Neural cell (in vitro differentiated cells): ENCODE results near the gene RNF212.

Experiments used
- MXI1 ChIP-seq: fragments of 450-650 bp; conservative IDR thresholded peaks from 2 replicates; pipeline ENCODE4 v1.6.1; 2014; ENCODE audit warnings: antibody characterized with exemption, mild to moderate bottlenecking; ENCODE audit not compliant: poor library complexity, severe bottlenecking
- POLR2AphosphoS5 ChIP-seq: IDR thresholded peaks from 2 replicates; pipeline ENCODE4 v1.6.1; 2012
- REST ChIP-seq: IDR thresholded peaks from 2 replicates; pipeline ENCODE4 v1.6.1; 2012; ENCODE audit warnings: borderline replicate concordance
- TF ChIP-seq, protein P1 (sequence below): fragments of 450-650 bp; IDR thresholded peaks from 2 replicates; pipeline ENCODE4 v1.5.1; 2014; ENCODE audit warnings: antibody characterized with exemption, mild to moderate bottlenecking, moderate library complexity; ENCODE audit not compliant: poor library complexity, severe bottlenecking

GRCh38 chr4:1043162-1043561 is 70.2 kb downstream of the RNF212 start:
- TF ChIP-seq, protein P1, sequence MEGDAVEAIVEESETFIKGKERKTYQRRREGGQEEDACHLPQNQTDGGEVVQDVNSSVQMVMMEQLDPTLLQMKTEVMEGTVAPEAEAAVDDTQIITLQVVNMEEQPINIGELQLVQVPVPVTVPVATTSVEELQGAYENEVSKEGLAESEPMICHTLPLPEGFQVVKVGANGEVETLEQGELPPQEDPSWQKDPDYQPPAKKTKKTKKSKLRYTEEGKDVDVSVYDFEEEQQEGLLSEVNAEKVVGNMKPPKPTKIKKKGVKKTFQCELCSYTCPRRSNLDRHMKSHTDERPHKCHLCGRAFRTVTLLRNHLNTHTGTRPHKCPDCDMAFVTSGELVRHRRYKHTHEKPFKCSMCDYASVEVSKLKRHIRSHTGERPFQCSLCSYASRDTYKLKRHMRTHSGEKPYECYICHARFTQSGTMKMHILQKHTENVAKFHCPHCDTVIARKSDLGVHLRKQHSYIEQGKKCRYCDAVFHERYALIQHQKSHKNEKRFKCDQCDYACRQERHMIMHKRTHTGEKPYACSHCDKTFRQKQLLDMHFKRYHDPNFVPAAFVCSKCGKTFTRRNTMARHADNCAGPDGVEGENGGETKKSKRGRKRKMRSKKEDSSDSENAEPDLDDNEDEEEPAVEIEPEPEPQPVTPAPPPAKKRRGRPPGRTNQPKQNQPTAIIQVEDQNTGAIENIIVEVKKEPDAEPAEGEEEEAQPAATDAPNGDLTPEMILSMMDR, result no peak
- TF ChIP-seq MXI1 (no peak), POLR2AphosphoS5 (no peak), REST (no peak)
